Choroid plexus epithelial cell (primary cell): ENCODE results near the gene SUMO1.

Source experiments
- DNase-seq: peaks from one replicate; pipeline ENCODE4 v3.0.0-alpha.2; 2010; ENCODE audit warnings: low read depth
- H3K4me3 ChIP-seq: 2 replicates; pipeline ENCODE4 v1.5.1; 2011; ENCODE audit warnings: low read depth, mild to moderate bottlenecking, control low read depth, low read length, moderate library complexity
- CTCF ChIP-seq: conservative IDR thresholded peaks from 2 replicates; pipeline ENCODE4 v1.5.1; 2011; ENCODE audit warnings: low read depth, mild to moderate bottlenecking, control low read depth, inconsistent platforms, low read length, moderate library complexity

The SUMO1 gene

GRCh38 chr2:202178346-202178958 is 59.9 kb downstream of the SUMO1 start:
- no peak overlapping the region for H3K4me3 ChIP-seq
- peak; percentile 78 for DNase-seq
- peak; percentile 86 for TF ChIP-seq CTCF

GRCh38 chr2:202172439-202173211 is 65.8 kb downstream of the SUMO1 start:
- peak; percentile 36 for DNase-seq
- no peak for TF ChIP-seq CTCF
- H3K4me3 ChIP-seq = no peak overlapping the region

- TF ChIP-seq CTCF = no peak
- peak overlapping the region; percentile 45 for H3K4me3 ChIP-seq
- DNase-seq = no peak
Measured at GRCh38 chr2:202171241-202171825, 67.1 kb downstream of the SUMO1 start.

GRCh38 chr2:202169832-202170424 is 68.5 kb downstream of the SUMO1 start:
- TF ChIP-seq CTCF = no peak
- H3K4me3 ChIP-seq = no peak overlapping the region
- DNase-seq = no peak

- TF ChIP-seq CTCF = no peak
- DNase-seq = no peak
- H3K4me3 ChIP-seq = no peak overlapping the region
Measured at GRCh38 chr2:202169131-202169530, 69.3 kb downstream of the SUMO1 start.

- H3K4me3 ChIP-seq = no peak overlapping the region
- TF ChIP-seq CTCF = no peak
- no peak for DNase-seq
Measured at GRCh38 chr2:202165945-202166344, 72.5 kb downstream of the SUMO1 start.
